Right lobe of liver (tissue), 4 donors: Measurements from ENCODE around the gene LSMEM2.

Experiments
- CTCF ChIP-seq, 4 donors: fragments of 200-600 bp in 3 of 4; fragments of 450-650 bp in 1 of 4; IDR thresholded peaks; one replicate each; pipeline versions ENCODE4 v1.5.1 to v1.8.0; 2016 to 2022; ENCODE audit warnings: antibody characterized with exemption in 4 of 4, mild to moderate bottlenecking in 2 of 4
- POLR2A ChIP-seq: fragments of 450-650 bp; IDR thresholded peaks from one replicate; pipeline ENCODE4 v1.6.1; 2017; ENCODE audit warnings: antibody characterized with exemption, mild to moderate bottlenecking
- donor health status: DM: no; HTN: no; CAD: no.
- donor health status: DM: no; HTN: no; CAD: no.
- donor health status: DM: no; HTN: yes; CAD: no.

GRCh38 chr3:50296721-50297383, 18.0 kb downstream of the LSMEM2 start:
- no peak for TF ChIP-seq CTCF (IDR thresholded peaks at IDR 0.05)
- no peak for TF ChIP-seq POLR2A
